GM18520 (cell line): Measurements from ENCODE around the gene PSMD12.
"Not testable (repeated sequence)": the region's sequence is repeated elsewhere in the genome, so short reads cannot be mapped to it uniquely, and the experiment has no call there.

Experiments used
- ATAC-seq: cut with Tn5 transposase; IDR thresholded peaks from one replicate; pipeline ENCODE4 v1.9.1; 2021; ENCODE audit not compliant: unreplicated experiment

The PSMD12 gene

DNA sequence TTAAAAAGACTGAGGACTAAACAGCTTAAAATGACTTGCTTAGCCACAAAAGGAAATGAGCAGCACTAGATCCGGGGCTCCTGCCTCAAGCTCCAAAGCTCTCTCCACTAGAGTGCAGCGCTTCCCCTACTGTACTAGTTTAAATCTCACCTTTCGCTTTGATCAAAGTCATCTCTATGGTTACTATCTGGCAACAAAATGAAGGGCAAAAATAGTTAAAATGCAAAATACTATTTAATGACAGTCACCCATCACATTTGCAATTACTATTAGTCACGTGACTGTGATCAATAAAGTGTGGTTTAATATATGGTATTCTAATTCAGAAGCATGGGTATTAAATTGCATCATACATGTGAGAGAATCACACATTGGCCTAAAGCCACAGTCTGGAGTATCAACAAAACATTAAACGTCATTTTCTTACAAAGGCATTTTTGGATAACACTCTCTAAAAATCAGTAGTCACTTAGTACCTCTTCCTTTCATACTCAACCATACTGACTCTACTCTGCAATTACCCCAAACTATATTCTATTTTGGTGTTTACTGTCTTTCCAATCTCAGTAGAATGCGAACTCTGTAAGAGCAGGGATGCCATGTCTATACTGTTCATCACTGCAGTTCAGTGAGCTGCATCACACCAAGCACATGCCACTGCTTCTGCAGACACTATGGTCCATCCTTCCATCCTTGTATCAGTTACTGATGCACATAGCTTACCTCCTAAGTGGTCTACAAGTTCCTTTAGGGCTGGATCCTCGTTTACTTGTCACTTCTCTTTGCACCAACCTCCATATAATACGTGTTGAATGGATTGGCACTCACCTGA, 6.2 kb downstream of the PSMD12 start:
- ATAC-seq: no peak

DNA sequence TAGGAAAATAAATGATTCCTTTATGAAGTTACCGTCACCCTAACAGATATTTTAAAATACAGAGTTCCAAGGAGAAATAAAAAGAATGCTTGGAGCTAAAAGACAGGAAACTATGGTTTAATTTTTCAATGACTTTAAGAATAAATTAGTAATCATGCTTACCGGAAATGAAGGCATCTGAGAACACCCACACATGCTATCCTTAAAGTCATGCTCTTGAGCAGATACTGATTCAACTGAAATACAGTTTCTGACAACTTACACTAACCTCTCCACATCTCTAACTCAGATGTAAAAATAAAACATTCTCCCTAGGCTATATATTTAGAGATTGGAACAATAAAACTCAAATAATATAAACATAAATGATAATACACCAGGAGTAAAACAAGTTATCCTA, 7.8 kb downstream of the PSMD12 start:
- no peak for ATAC-seq

DNA sequence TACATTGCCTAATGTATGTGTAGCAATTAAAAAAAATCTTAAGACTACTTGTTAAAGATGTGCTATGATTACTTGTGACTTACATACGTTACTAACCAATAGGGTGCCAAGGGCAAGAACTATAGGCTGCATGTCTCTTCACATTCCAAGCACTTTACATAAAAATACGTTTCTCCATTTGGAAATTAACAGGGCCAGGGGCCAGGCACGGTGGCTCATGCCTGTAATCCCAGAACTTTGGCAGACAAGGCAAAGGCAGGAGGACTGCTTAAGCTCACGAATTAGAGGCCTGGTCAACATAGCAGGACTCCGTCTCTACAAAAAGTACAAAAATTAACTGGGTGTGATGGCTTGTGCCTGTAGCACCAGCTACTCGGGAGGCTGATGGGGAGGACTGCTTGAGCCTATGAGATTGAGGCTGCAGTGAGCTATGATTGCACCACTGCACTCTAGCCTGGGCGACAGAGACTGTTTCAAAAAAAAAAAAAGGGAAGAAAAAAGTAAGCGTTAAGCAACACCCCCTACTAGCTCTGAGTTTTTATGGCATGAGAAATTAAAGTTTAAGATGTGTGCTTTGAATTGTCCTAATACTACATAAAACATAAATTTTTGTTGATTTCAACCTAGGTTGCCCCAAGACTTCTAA, 12.3 kb downstream of the PSMD12 start:
- no peak for ATAC-seq

DNA sequence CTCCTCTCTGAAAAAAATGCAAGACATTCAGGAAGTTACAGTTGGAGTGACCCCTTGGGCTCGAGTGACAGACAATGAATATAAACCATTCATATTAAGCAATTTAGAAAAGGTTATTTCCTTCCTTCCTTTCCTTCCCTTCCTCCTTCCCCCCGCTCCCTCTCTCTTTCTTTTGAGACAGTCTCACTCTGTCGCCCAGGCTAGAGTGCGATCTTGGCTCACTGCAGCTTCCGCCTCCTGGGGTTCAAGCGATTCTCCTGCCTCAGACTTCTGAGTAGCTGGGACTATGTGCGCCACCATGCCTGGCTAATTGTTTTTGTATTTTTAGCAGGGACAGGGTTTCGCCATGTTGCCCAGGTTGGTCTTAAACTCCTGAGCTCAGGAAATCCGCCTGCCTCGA, 13.2 kb downstream of the PSMD12 start:
- no peak for ATAC-seq

DNA sequence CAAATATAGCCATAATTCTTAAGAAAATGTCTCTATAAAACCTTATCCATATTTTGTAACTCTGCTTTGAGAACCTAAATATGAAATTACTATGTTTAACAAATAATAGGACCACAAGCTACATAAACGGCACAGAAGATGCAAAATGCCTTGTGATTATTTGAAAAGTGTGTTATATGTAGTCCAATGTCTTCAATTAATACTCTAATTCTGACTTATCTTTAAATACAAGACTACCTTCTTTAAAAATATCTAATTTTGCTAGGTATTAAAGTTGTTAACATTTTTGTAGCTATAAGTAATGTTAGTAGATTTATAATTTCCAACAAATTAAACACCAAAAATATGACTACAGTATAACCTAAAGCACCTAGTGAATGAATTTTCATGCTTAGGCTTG, 17.0 kb downstream of the PSMD12 start:
- no peak for ATAC-seq

DNA sequence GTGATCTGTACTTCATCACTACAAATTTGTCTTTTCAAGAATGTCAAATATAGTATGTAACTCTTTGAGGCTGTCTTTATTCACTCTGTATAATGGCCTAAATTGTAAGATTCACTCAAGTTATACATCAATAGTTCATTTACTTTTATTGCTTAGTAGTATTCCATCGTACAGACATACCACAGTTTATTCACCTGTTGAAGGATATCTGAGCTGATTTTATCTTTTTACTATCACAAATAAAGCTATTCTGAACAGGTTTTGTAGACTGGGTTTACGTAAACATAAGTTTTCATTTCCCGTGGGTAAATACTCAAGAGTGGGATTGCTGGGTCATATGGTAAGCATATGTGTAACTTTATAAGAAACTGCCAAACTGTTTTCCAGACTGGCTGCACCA, 18.6 kb downstream of the PSMD12 start:
- ATAC-seq: no peak

DNA sequence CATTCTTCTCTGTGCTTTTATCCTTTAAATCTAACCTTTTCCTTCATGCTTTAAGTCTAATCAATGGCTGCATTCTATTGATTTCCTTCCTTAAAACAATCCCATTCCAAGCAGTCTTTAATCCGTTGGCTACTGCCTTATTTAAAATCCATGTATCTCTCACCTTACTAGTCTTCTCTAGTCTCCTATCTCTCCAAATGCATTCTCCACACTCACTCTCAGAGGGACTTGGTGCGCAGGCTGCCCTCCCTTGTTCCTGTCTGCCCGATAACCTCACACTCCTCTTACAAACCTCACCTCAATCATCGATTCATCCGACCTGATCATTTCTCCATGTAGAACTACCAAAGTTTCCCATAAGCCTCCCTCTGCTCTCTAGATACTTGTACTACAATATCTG, 23.1 kb downstream of the PSMD12 start:
- no peak for ATAC-seq

DNA sequence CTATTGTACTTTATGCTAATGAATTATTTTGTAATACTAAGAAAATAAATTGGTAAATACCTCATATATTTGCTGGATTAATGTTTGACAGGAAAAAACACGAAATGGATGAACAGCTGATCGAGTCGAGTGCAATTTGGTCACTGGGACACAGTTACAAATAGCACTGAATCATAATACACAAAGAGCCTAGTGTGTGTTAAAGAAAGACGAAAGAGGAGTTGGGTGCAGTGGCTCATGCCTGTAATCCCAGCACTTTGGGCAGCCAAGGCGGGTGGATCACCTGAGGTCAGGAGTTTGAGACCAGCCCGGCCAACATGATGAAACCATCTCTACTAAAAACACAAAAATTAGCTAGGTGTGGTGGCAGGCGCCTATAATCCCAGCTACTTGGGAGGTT, 28.0 kb downstream of the PSMD12 start:
- not testable (repeated sequence) for ATAC-seq

DNA sequence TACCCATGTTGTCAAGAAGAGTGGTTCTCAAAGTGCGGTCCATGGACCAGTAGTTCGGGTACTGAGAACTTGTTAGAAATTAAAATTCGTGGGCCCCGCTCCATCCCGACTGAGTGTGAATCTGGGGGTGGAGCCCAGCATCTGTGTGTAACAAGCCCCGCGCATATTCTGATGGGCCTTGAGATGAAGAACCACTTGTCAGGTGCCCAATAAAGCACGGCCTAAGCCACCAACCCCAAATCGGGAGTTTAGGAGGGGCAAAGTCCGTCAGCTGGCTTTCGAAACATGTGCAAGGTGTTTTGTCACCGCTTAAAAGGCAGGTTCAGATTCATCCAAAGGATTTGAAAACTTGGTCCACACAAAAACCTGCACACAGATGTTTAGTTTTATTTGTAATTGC, 29.5 kb downstream of the PSMD12 start:
- ATAC-seq: no peak

DNA sequence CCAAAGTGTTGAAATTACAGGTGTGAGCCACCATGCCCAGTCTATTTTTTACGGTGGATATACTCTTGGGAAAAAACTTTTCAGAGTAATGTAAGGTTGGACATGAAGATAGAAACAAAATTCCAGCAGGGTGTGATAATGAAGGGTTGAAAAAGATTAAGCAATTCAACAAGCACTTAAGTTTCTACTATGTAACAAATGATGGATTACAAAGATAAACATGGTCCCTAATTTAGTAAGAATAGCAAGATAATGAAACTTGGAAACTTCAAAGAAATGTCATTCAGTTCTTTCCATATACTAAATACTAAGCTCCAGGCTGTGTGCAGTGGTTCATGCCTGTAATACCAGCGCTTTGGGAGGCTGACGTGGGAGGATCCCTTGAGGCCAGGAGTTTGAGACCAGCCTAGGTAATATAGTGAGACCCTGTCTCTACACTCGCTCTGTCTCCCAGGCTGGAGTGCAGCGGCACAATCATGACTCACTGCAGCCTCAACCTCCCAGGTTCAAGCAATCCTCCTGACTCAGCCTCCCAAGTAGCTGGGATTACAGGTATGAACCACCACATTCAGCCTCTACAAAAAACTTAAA, 31.0 kb downstream of the PSMD12 start:
- no peak for ATAC-seq

DNA sequence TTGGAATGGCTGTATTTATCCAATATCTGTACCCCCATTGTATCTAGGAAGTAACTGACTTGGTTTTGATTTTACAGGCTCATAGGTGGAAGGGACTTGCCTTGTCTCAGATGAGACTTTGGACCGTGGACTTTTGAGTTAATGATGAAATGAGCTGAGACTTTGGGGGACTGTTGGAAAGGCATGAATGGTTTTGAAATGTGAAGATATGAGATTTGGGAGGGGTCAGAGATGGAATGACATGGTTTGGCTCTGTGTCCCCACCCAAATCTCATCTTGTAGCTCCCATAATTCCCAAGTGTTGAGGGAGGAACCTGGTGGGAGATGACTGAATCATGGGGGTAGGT, 34.2 kb downstream of the PSMD12 start:
- not testable (repeated sequence) for ATAC-seq

DNA sequence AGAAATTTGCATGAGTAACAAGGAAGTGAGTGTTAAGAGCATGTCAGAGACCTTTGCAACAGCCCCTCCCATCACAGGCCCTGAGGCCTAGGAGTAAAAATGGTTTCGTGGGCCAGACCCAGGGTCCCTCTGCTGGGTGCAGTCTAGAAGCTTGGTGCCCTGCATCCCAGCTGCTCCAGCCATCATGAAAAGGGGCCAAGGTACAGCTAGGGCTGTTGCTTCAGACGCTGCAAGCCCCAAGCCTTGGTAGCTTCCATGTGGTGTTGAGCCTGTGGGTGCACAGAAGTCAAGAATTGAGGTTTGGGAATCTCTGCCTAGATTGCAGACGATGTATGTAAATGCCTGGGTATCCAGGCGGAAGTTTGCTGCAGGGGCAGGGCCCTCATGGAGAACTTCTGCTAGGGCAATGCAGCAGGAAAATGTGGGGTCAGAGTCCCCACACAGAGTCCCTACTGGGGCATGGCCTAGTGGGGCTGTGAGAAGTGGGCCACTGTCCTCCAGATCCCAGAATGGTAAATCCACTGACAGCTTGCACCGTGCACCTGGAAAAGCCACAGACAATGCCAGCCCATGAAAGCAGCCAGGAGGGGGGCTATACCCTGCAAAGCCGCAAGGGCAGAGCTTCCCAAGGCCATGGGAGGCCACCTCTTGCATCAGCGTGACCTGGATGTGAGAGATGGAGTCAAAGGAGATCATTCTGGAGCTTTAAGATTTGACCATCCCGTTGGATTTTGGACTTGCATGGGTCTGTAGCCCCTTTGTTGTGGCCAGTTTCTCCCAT, 34.8 kb downstream of the PSMD12 start:
- ATAC-seq: not testable (repeated sequence)

DNA sequence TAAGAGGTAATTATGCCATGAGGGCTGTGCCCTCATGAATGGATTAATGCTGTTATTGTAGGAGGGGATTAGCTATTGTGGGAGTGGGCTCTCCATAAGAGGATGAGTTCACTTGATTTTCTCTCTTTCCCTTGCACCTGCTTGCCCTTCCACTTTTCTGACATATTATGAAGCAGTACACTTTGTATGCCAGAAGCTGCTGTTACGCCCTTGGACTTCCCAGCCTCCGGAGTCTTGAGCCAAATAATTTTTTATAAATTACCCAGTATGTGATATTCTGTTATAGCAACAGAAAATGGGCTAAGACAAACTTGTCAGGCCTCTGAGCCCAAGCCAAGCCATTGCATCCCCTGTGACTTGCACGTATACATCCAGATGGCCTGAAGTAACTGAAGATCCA, 38.4 kb downstream of the PSMD12 start:
- no peak for ATAC-seq

DNA sequence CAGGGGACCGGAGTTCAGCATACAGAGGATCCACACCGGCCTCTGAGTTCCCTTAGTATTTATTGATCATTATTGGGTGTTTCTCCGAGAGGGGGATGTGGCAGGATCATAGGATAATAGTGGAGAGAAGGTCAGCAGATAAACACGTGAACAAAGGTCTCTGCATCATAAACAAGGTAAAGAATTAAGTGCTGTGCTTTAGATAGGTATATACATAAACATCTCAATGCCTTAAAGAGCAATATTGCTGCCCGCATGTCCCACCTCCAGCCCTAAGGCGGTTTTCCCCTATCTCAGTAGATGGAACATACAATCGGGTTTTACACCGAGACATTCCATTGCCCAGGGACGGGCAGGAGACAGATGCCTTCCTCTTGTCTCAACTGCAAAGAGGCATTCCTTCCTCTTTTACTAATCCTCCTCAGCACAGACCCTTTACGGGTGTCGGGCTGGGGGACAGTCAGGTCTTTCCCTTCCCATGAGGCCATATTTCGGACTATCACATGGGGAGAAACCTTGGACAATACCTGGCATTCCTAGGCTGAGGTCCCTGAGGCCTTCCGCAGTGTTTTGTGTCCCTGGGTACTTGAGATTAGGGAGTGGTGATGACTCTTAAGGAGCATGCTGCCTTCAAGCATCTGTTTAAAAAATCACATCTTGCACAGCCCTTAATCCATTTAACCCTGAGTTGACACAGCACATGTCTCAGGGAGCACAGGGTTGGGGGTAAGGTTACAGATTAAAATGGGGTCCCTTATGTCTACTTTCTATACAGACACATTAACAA, 39.2 kb downstream of the PSMD12 start:
- not testable (repeated sequence) for ATAC-seq

DNA sequence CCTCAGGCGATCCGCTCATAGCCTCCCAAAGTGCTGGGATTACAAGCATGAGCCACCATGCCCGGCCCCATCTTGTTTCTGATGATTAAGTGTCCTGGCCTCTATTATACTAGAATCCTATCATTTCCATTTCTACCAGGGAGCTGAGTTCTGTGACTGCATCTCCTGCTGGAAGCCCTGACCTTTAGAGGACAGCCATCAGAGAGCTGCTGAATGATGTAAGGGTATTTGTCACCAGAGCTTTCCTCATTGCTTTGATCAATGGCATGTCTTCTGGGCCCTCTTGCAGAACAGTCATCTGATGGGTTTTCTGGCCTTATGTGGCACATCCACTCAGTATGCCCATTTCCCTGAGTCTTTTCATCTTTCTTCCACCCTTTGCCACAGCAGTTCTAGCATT, 39.9 kb downstream of the PSMD12 start:
- no peak for ATAC-seq

DNA sequence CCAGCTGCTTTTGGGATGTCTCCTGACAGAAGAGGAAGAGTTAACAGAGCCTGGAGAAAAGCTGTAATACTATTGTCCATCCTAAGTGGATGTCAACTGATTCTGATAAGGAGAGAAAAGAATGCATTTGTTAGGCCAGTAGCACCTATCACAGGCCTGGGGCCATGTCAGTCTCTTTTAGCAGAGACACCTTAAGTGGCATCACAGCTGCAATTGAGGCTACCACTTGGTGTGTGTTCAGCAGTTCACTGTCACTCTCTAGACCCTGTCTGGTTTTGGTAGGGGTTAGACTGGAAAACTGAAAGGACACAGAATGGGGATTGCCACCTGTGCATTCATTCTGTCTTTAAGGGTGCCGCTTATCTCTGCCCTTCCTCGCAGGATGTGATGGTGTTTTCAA, 42.0 kb downstream of the PSMD12 start:
- ATAC-seq: no peak

DNA sequence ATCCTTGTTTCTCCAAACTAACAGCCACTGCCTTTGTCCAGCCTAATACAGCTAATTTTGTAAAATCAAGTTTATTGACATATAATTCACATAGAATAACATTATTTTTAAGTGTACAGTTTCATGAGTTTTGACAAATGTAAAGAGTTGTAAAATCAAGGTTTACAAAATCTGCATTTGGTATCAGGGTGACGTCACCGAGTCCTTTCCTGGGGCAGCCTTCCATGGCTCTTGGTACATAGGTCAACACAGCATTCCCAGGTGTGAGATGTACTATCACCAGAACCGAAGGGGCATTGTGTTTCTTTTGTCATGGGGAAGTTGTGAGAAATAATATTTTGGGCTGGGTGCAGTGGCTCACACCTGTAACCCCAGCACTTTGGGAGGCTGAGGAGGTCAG, 42.9 kb downstream of the PSMD12 start:
- no peak for ATAC-seq

DNA sequence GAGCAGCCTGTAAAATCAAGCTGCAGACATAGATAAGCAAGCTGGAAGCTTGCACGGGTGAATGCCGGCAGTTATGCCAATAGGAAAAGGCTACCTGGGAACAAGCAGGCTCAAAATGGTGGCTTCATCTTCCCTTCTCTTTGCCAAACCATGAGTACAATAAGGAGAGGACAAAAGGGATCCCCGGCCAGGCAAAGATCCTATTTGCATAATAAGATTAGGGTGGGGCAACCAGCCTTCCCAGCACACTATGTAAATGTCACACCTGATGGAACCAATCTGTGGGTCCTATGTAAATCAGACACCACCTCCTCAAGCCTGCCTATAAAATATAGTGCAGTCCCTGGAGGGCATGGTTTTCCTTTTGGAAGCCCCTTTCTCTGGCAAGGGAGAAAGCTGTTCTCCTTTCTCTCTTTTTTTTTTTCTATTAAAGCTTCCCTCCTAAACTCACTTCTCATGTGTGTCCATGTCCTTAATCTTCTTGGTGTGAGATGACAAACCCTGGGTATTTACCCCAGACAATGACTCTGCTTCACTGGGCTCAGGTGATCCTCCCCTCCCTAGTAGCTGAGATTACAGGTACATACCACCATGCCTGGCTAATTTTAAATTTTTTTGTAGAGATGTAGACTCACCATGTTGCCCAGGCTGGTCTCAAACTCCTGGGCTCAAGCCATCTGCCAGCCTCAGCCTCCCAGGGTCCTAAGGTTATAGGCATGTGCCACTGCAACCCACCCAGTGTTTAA, 44.2 kb downstream of the PSMD12 start:
- no peak for ATAC-seq

DNA sequence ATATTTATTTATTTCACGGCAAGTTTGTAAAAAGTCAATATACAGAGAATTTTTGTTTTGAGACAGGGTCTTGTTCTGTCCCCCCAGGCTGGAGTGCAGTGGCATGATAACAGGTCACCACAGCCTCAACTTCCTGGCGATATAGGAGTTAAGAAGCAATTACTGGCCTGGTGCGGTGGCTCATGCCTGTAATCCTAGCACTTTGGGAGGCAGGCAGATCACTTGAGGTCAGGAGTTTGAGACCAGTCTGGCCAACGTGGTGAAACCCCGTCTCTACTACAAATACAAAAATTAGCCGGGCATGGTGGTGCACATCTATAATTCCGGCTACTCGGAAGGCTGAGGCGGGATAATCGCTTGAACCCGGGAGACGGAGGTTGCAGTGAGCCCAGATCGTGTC, 44.9 kb downstream of the PSMD12 start:
- ATAC-seq: not testable (repeated sequence)

DNA sequence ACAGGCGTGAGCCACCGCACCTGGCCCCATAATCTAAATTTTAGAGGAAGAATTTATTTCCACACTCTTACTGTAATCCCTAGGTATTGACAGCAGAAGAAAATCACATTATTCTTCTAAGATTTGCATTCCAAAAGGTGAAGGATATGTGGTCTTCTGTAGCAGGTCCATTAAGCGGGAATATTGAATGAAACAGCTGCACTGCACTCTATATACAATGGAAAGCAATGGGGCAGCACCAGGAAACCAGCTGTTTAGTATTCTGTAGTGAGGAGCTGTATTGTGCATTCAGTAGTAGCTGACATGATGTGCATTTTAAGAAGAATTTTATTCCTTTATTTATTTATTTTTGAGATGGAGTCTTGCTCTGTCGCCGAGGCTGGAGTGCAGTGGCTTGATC, 49.6 kb downstream of the PSMD12 start:
- ATAC-seq: no peak
